H1 (cell line): Measurements from ENCODE around the gene RENBP. TPM values are rescaled to one million over a fixed set of nuclear protein-coding genes. Genes with fewer than 3 reads are reported as not detected.

Experiments used
- BACH1 ChIP-seq: IDR thresholded peaks from 2 replicates; pipeline ENCODE4 v1.6.1; 2012; ENCODE audit warnings: low read length, improper control_type of control experiment
- CTBP2 ChIP-seq: IDR thresholded peaks from 2 replicates; pipeline ENCODE4 v1.7.0; 2011; ENCODE audit warnings: borderline replicate concordance, mild to moderate bottlenecking, moderate library complexity, mixed read lengths, low read length; ENCODE audit not compliant: insufficient read depth, insufficient read length
- EGR1 ChIP-seq: IDR thresholded peaks from 2 replicates; pipeline ENCODE4 v1.6.1; 2011; ENCODE audit warnings: low read depth, low read length, borderline replicate concordance
- EZH2 ChIP-seq: fragments of 200-600 bp; sonication (generic); IDR thresholded peaks from 2 replicates; pipeline ENCODE4 v1.7.1; 2012; ENCODE audit warnings: low read depth, mild to moderate bottlenecking, moderate library complexity, low read length, inconsistent platforms; ENCODE audit not compliant: severe bottlenecking
- FOSL1 ChIP-seq: IDR thresholded peaks from 2 replicates; pipeline ENCODE4 v1.6.1; 2011; ENCODE audit warnings: mild to moderate bottlenecking, low read depth, low read length, moderate library complexity; ENCODE audit not compliant: insufficient read depth
- POLR2AphosphoS5 ChIP-seq: IDR thresholded peaks from 2 replicates; pipeline ENCODE4 v1.6.1; 2011; ENCODE audit warnings: low read depth, low read length
- RNF2 ChIP-seq: fragments of 200-900, 300-1000 bp; sonication (generic); IDR thresholded peaks from 2 replicates; pipeline ENCODE4 v1.7.1; 2016; ENCODE audit warnings: borderline replicate concordance, low read depth, mild to moderate bottlenecking, antibody characterized with exemption, low read length; ENCODE audit not compliant: poor library complexity, severe bottlenecking; ENCODE audit errors: missing control alignments
- RXRA ChIP-seq: IDR thresholded peaks from 2 replicates; pipeline ENCODE4 v1.6.1; 2011; ENCODE audit warnings: low read depth, mild to moderate bottlenecking, low read length, moderate library complexity; ENCODE audit not compliant: insufficient read depth
- SRF ChIP-seq: IDR thresholded peaks from 2 replicates; pipeline ENCODE4 v1.6.1; 2011; ENCODE audit warnings: mild to moderate bottlenecking, low read depth, low read length, moderate library complexity
- TAF7 ChIP-seq: optimal IDR thresholded peaks from 2 replicates; pipeline ENCODE3; 2011; ENCODE audit warnings: low read depth, mild to moderate bottlenecking, inconsistent platforms, low read length, moderate library complexity, borderline replicate concordance
- polyA plus RNA-seq, 7 experiments: library from polyadenylated mRNA; depleted of rRNA in 3 of 7; stranded (reverse) in 5 of 7; unstranded in 2 of 7; fragments of >200 nt in 5 of 7; fragments of 200-250 nt in 2 of 7; gene quantifications; 1 replicate in 5 of 7; 2 replicates in 1 of 7; 4 replicates in 1 of 7; pipeline versions ENCODE4 v1.2.1 to v1.2.3, GENCODE V29; 2011 to 2013; ENCODE audit warnings: missing spikeins in 2 of 7, mixed read lengths in 2 of 7
- total RNA-seq: library from RNA; stranded (reverse); fragmentation: NEBNext Ultra II Directional; extraction: Animal tissue kit (Norgen Biotek cat#: 25700); gene quantifications from 2 replicates; pipeline ENCODE4 v1.2.1, GENCODE V29; 2021
- TF ChIP-seq, protein P1 (sequence below): IDR thresholded peaks from 2 replicates; pipeline ENCODE4 v1.6.1; 2012; ENCODE audit warnings: inconsistent platforms

RENBP gene
- total and polyA plus RNA-seq, 2 of the 8 experiments (the other 6 are each of a cell fraction or from before 2014, with no cell fraction given): 12.4 to 21.8 TPM

DNA sequence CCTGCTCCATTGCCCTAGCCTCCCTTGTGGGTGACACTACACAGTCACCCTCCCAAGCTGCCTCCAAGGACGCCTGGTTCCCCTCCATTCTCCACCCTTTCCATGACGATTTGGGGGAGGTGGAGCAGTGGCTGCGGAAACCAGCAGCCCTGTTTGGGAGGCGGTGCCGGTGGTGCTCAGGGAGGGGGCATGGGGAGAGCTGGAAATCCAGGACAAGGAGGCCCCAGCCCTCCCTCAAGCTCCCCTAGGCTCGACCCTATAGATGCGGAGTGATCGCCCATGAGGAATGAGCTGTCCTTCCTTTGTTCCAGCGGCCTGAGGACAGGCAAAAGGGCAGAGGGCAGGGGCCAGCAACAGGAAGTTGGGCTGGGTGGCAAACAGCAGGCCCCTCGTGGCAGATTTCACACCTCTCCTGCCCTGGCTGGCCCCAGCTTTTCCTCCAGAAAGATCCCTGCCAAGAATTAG is 3.6 kb upstream of the RENBP start (continued):
- TF ChIP-seq RNF2 (no peak), POLR2AphosphoS5 (no peak), FOSL1 (no peak), EGR1 (no peak), RXRA (no peak), SRF (no peak), EZH2 (no peak), CTBP2 (no peak), BACH1 (no peak), TAF7 (no peak)
- TF ChIP-seq, protein P1, sequence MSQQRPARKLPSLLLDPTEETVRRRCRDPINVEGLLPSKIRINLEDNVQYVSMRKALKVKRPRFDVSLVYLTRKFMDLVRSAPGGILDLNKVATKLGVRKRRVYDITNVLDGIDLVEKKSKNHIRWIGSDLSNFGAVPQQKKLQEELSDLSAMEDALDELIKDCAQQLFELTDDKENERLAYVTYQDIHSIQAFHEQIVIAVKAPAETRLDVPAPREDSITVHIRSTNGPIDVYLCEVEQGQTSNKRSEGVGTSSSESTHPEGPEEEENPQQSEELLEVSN: no peak
- TF ChIP-seq, all 59 proteins: peak for 0
